SJCRH30 (cell line): ENCODE measurements around the gene PDCD2L. TPM values are rescaled to one million over a fixed set of nuclear protein-coding genes. Genes with fewer than 3 reads are reported as not detected.
"Not testable (repeated sequence)": the region's sequence is repeated elsewhere in the genome, so short reads cannot be mapped to it uniquely, and the experiment has no call there.

ENCODE experiments used
- DNase-seq, 2 experiments: peaks; one replicate each; pipeline ENCODE4 v3.0.0-alpha.2; 2015 to 2020
- H3K27ac ChIP-seq: fragments of 250-450 bp; sonication (Bioruptor Pico); 2 replicates; pipeline ENCODE4 v1.5.1; 2020; ENCODE audit warnings: mild to moderate bottlenecking, moderate library complexity
- H3K27me3 ChIP-seq: fragments of 250-450 bp; sonication (Bioruptor Pico); 2 replicates; pipeline ENCODE4 v1.5.1; 2020; ENCODE audit warnings: mild to moderate bottlenecking, moderate library complexity
- H3K36me3 ChIP-seq: fragments of 250-450 bp; sonication (Bioruptor Pico); 2 replicates; pipeline ENCODE4 v1.5.1; 2020; ENCODE audit warnings: mild to moderate bottlenecking, moderate library complexity
- H3K4me1 ChIP-seq: fragments of 250-450 bp; sonication (Bioruptor Pico); 2 replicates; pipeline ENCODE4 v1.5.1; 2020; ENCODE audit warnings: mild to moderate bottlenecking, moderate library complexity
- H3K4me3 ChIP-seq: fragments of 250-450 bp; sonication (Bioruptor Pico); 2 replicates; pipeline ENCODE4 v1.5.1; 2020; ENCODE audit warnings: mild to moderate bottlenecking, moderate library complexity
- H3K9me3 ChIP-seq: fragments of 250-450 bp; sonication (Bioruptor Pico); replicated peaks from 2 replicates; pipeline ENCODE4 v1.5.1; 2020; ENCODE audit warnings: mild to moderate bottlenecking, moderate library complexity
- total RNA-seq: library from RNA; depleted of rRNA; stranded (reverse); fragments of >200 nt; shearing (Covaris generic); gene quantifications from 2 replicates; pipeline ENCODE4 v1.2.3, GENCODE V29; 2014

The PDCD2L gene
- total RNA-seq, 1 experiment from 2014 or later = 15.7 TPM

GRCh38 chr19:34426096-34426661 is 22.0 kb downstream of the PDCD2L start:
- H3K4me1 ChIP-seq = peaks cover 3% of the 10 kb centered on the region; the same call in 1 of the 2 replicates
- no peak overlapping the region for H3K4me3 ChIP-seq
- H3K27ac ChIP-seq = no peak overlapping the region
- H3K9me3 ChIP-seq = no peaks in the 10 kb centered on the region
- no peak for DNase-seq
- H3K27me3 ChIP-seq = no peaks in the 10 kb centered on the region
- peaks cover 8% of the 10 kb centered on the region for H3K36me3 ChIP-seq

DNA sequence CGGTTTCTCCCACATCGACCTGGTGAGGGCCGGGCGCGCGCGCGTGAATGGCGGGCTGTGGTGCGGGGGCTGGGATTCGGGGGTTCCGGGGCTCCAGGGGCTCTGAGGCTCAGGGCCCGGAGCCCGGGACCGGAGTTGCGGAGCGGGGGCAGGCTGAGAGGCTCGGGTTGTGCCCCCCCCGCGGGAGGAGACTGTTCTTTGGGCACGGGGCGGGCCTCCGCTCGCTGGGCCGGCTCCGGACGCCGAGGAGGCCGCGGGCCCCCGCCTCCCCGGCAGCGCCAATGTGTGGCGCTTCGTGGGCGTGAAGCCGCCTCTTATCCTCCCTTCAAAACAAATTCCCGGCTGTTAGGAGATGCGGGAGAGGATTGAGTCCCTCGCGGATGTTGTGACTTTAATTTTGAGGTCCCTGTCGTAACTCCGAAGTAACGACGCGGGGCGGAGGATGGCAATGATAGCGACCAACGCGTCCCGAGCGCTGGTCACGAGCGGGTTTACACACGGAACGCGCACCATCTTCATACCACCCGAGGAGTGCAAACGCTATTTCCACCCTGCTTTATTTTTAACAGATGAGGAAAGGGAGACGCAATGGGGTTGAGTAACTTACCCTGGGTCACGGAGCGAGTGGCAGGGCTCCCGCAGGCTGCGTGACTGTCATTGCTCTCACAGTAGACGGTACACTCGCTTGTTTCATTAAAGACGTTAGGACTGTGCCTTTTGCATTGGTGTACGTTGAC is 24.5 kb downstream of the PDCD2L start:
- Histone ChIP-seq H3K27ac (peak overlapping the region; percentile 91), H3K4me3 (peak overlapping the region; percentile 99), H3K4me1 (peaks cover 3% of the 10 kb centered on the region; the same call in 1 of the 2 replicates), H3K9me3 (no peaks in the 10 kb centered on the region), H3K36me3 (peaks cover 29% of the 10 kb centered on the region), H3K27me3 (no peaks in the 10 kb centered on the region)
- peak; percentile 17 to 42 for DNase-seq

GRCh38 chr19:34429553-34429952 is 25.4 kb downstream of the PDCD2L start:
- H3K4me3 ChIP-seq = peak overlapping the region; percentile 99
- DNase-seq = no peak
- no peaks in the 10 kb centered on the region for H3K27me3 ChIP-seq
- H3K27ac ChIP-seq = no peak overlapping the region
- H3K4me1 ChIP-seq = peaks cover 3% of the 10 kb centered on the region; the same call in 1 of the 2 replicates
- no peaks in the 10 kb centered on the region for H3K9me3 ChIP-seq
- peaks cover 38% of the 10 kb centered on the region for H3K36me3 ChIP-seq

GRCh38 chr19:34430738-34431625 is 26.8 kb downstream of the PDCD2L start:
- no peak overlapping the region for H3K27ac ChIP-seq
- H3K4me3 ChIP-seq = no peak overlapping the region
- DNase-seq = peak; percentile 42 to 68

DNA sequence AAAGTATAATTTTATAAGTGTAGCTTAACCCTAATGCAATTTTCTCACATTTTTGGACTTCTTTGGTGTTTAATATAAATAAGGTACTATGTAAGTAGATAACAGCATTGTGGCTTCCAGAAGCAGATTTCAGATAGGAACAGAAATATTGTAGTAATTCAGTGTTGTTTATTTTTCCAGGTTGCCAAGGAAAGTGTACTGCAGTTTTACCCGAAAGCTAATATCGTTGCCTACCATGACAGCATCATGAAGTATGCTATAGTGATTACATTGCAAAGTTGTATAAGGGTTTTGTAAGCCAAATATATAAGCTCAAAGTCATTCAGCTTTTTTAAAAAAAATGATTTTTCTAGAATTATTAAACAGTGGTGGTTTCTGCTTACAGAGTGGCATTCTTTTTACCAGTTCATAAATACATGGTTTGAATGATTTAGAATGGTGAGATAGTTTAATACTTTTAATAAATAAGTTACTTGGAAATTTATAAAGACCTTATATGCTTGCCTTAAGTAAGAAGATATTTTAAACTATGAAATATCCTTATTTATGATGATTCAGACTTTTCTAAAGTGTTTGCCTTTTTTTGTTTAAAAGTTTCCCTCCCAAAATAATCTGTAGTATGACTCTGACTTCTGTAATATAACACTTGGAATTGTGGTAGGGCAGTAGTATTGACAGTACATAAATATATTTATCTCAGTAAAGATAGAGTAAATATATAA is 27.6 kb downstream of the PDCD2L start:
- Histone ChIP-seq H3K27ac (no peak overlapping the region), H3K27me3 (no peaks in the 10 kb centered on the region), H3K36me3 (peaks cover 55% of the 10 kb centered on the region), H3K4me1 (peaks cover 3% of the 10 kb centered on the region; the same call in 1 of the 2 replicates), H3K9me3 (no peaks in the 10 kb centered on the region), H3K4me3 (no peak overlapping the region)
- no peak for DNase-seq

More at GRCh38 chr19:34430738-34431625, 26.8 kb downstream of the PDCD2L start:
- Histone ChIP-seq H3K4me1 (peaks cover 3% of the 10 kb centered on the region; the same call in 1 of the 2 replicates), H3K36me3 (peaks cover 47% of the 10 kb centered on the region), H3K27me3 (no peaks in the 10 kb centered on the region), H3K9me3 (no peaks in the 10 kb centered on the region)

- DNase-seq = no peak
These were observed 28.6 kb downstream of the PDCD2L start for GRCh38 chr19:34432797-34433196.

GRCh38 chr19:34436716-34437115 is 32.5 kb downstream of the PDCD2L start:
- H3K36me3 ChIP-seq = peaks cover 99% of the 10 kb centered on the region
- H3K9me3 ChIP-seq = no peaks in the 10 kb centered on the region
- H3K4me3 ChIP-seq = no peak overlapping the region
- H3K27me3 ChIP-seq = no peaks in the 10 kb centered on the region
- DNase-seq = no peak
- no peaks in the 10 kb centered on the region for H3K4me1 ChIP-seq
- H3K27ac ChIP-seq = no peak overlapping the region

More at GRCh38 chr19:34432797-34433196, 28.6 kb downstream of the PDCD2L start:
- H3K36me3 ChIP-seq = peaks cover 64% of the 10 kb centered on the region
- no peak overlapping the region for H3K4me3 ChIP-seq
- no peaks in the 10 kb centered on the region for H3K9me3 ChIP-seq
- H3K27ac ChIP-seq = no peak overlapping the region
- no peaks in the 10 kb centered on the region; the same call in 1 of the 2 replicates for H3K4me1 ChIP-seq
- no peaks in the 10 kb centered on the region for H3K27me3 ChIP-seq

DNA sequence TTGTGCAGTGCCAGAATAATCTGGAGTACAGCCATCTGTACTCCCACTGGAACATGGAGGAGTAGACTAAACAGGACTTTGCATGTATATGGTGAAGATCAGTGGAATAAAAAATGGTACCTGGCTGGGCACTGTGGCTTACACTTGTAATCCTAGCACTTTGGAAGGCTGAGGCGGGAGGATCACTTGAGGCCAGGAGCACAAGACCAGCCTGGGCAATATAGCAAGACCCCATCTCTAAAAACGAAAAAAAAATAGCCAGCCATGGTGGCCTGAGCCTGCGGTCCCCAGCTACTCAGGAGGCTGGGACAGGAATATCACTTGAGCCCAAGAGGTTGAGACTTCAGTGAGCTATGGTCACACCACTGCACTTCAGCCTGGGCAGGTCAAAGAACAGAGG is 44.0 kb downstream of the PDCD2L start:
- Histone ChIP-seq H3K4me3 (no peak overlapping the region), H3K4me1 (peaks cover 15% of the 10 kb centered on the region), H3K27me3 (no peaks in the 10 kb centered on the region), H3K9me3 (no peaks in the 10 kb centered on the region), H3K36me3 (peaks cover 86% of the 10 kb centered on the region), H3K27ac (no peak overlapping the region)
- DNase-seq = no peak

GRCh38 chr19:34452723-34453122 is 48.5 kb downstream of the PDCD2L start:
- Histone ChIP-seq H3K27ac (peak overlapping the region; percentile 71), H3K4me1 (peaks cover 21% of the 10 kb centered on the region), H3K9me3 (no peaks in the 10 kb centered on the region), H3K36me3 (peaks cover 85% of the 10 kb centered on the region), H3K27me3 (no peaks in the 10 kb centered on the region), H3K4me3 (no peak overlapping the region)
- peak in 1 of 2 experiments; percentile 62 for DNase-seq

DNA sequence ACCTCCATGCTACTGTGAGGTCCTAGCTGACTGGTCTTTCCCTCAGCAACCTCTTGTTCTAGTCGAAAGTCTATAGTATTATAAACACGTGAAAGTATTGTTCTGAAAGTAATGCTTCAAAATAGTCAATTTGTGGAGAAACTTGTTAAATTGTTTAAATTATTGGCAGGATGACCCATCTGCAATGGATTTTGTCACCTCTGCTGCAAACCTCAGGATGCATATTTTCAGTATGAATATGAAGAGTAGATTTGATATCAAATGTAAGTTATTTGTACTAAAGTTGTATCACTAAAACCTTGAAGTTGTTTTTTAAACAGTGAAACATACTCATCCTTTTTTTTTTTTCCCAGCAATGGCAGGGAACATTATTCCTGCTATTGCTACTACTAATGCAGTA is 49.9 kb downstream of the PDCD2L start:
- peaks cover 21% of the 10 kb centered on the region for H3K4me1 ChIP-seq
- H3K27me3 ChIP-seq = no peaks in the 10 kb centered on the region
- H3K36me3 ChIP-seq = peaks cover 84% of the 10 kb centered on the region
- DNase-seq = no peak
- no peak overlapping the region for H3K4me3 ChIP-seq
- no peak overlapping the region for H3K27ac ChIP-seq
- H3K9me3 ChIP-seq = no peaks in the 10 kb centered on the region

DNA sequence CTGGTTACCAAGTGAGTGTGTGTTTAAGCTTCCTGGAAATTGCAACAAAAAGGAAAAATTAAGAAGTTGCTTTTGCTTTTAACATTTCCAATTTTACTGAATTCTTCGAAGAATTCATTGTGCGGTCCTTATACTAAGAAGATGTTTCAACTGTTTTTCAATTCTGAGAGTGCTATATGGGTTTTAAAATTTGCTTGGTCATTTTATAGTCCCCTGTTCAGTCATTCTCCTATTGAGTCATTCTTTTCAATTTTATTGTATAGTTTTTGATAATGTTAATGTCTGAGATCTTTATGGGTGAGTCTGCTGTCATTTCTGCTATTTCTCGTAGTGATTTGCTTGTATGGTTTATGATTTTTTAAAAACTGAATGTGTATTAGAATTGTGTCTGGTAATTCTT is 50.5 kb downstream of the PDCD2L start:
- Histone ChIP-seq H3K36me3 (peaks cover 84% of the 10 kb centered on the region), H3K27ac (no peak overlapping the region), H3K27me3 (no peaks in the 10 kb centered on the region), H3K4me1 (peaks cover 21% of the 10 kb centered on the region), H3K9me3 (no peaks in the 10 kb centered on the region), H3K4me3 (no peak overlapping the region)
- no peak for DNase-seq

GRCh38 chr19:34455783-34456480 is 51.7 kb downstream of the PDCD2L start:
- not testable (repeated sequence) for H3K27ac ChIP-seq, H3K27me3 ChIP-seq, H3K9me3 ChIP-seq, DNase-seq, H3K4me3 ChIP-seq
- peaks cover 21% of the 10 kb centered on the region for H3K4me1 ChIP-seq
- H3K36me3 ChIP-seq = peaks cover 86% of the 10 kb centered on the region

GRCh38 chr19:34457446-34457845 is 53.2 kb downstream of the PDCD2L start:
- no peak overlapping the region for H3K4me3 ChIP-seq
- peaks cover 88% of the 10 kb centered on the region for H3K36me3 ChIP-seq
- H3K27me3 ChIP-seq = no peaks in the 10 kb centered on the region
- H3K9me3 ChIP-seq = no peaks in the 10 kb centered on the region
- H3K27ac ChIP-seq = no peak overlapping the region
- peaks cover 13% of the 10 kb centered on the region for H3K4me1 ChIP-seq
- DNase-seq = no peak

GRCh38 chr19:34458677-34459076 is 54.5 kb downstream of the PDCD2L start:
- Histone ChIP-seq H3K4me3 (no peak overlapping the region), H3K9me3 (no peaks in the 10 kb centered on the region), H3K27ac (no peak overlapping the region), H3K4me1 (0 out of 2 replicates have a peak, but pooled peaks cover 2% of the 10 kb centered on the region), H3K27me3 (no peaks in the 10 kb centered on the region), H3K36me3 (peaks cover 89% of the 10 kb centered on the region)
- DNase-seq = no peak
